ENCODE measurements around the gene METTL1. TPM values are rescaled to one million over a fixed set of nuclear protein-coding genes. Genes with fewer than 3 reads are reported as not detected.
A peak's percentile ranks its signal among the peaks of the same experiment; 100 is the strongest.
"Not testable (repeated sequence)": the region's sequence is repeated elsewhere in the genome, so short reads cannot be mapped to it uniquely, and the experiment has no call there.

Gene METTL1
- total RNA-seq, 2 experiments from 2014 or later: 13.4 to 17.2 TPM

DNA sequence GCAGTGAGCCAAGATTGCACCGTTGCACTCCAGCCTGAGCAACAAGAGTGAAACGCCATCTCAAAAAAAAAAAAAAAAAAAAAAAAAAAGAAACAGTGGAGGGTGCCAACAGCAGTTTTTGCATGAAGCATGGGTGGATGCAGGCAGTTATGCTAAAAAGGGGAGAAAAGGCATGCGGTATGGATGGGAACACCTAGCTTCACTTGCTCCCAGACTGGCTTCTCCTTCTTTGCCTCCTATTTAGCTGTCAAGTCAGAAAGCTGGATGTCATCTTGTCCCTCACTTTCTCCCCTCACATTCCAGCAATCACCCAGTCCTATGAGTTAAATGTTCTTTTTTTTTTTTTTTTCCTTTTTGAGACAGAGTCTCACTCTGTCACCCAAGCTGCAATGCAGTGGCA is 3.1 kb upstream of the METTL1 start:
- H3K27me3 Mint-ChIP-seq: no peaks in the 10 kb centered on the region
- no peaks in the 10 kb centered on the region for H3K9me3 Mint-ChIP-seq
- H3K4me1 Mint-ChIP-seq: peaks cover 30% of the 10 kb centered on the region
- H3K4me3 Mint-ChIP-seq: no peak overlapping the region
- POLR2A ChIA-PET: no interaction called here
- H3K36me3 Mint-ChIP-seq (ENCODE audit: low read depth): peaks cover 9% of the 10 kb centered on the region
- no peak for DNase-seq
- no peak overlapping the region for H3K27ac Mint-ChIP-seq
- CTCF ChIA-PET: interaction anchor here (0.6 to 1.3 kb wide), 4 partner anchors 8 to 153 kb away, joined by 3 to 6 read pairs (median 4); partner anchors contain the start of gene TSFM

DNA sequence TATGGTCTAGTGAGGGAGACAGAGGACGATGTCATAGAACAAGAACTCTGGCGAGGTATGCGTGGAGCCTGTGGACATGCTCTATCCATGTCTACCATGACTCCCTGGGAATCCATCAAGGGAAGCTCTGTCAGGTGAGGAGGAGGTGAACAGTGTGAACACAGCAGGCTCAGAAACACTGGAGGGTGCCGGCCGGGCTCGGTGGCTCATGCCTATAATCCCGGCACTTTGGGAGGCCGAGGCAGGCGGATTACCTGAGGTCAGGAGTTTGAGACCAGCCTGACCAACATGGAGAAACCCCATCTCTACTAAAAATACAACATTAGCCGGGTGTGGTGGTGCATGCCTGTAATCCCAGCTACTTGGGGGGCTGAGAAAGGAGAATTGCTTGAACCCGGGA is 2.7 kb upstream of the METTL1 start:
- CTCF ChIA-PET: interaction anchor here (0.6 to 1.3 kb wide), 5 partner anchors 8 to 153 kb away, joined by 3 to 6 read pairs (median 3); partner anchors contain the start of gene TSFM
- H3K9me3 Mint-ChIP-seq, H3K27ac Mint-ChIP-seq, H3K4me3 Mint-ChIP-seq, DNase-seq, H3K27me3 Mint-ChIP-seq, POLR2A ChIA-PET: not testable (repeated sequence)
- peaks cover 30% of the 10 kb centered on the region for H3K4me1 Mint-ChIP-seq
- peaks cover 12% of the 10 kb centered on the region for H3K36me3 Mint-ChIP-seq (ENCODE audit: low read depth)

DNA sequence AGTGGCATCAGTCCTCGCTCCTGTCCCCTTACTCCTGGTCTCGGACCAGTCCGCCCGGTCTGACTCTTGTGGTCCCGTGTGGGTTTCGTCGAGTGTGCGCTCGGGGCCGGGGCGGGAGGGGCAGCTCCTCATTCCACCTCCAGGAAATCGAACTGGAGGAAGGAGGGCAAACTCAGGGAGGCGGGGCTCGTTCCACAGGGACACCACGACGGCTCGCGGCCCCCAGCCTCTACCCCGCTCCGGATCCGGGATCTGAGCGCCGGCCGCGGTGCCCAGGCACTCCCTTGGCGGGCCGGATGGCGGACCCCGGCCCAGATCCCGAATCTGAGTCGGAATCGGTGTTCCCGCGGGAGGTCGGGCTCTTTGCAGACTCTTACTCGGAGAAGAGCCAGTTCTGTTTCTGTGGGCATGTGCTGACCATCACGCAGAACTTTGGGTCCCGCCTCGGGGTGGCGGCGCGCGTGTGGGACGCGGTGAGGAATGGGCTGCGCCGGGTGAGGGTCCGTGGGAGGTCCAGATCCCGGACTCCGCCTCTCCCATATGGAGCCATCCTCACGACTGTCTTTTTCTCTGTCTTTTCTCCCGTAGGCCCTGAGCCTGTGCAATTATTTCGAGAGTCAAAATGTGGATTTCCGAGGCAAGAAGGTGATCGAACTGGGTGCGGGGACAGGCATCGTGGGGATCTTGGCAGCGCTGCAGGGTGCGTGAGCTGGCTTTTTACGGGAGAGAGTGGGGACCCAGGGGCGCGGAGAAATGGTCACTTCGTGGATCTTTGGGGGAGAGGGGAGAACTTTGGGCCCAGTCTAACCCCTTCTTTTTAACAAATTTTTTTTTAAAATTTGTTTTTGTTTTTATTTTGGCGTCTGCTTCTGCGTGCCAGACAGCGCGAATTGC is 771 bp upstream of the METTL1 start, which contains the start of gene EEF1AKMT3:
EEF1AKMT3 (plus strand) TSS at position 186 of the 894 bp plus-strand sequence; CDS start at position 297, 111 bp downstream.
- Mint-ChIP-seq H3K4me3 (peak within 1 kb of the TSS; percentile 94), H3K27ac (peak within 1 kb of the TSS; percentile 97), H3K36me3 (ENCODE audit: low read depth) (peaks cover 18% of the 10 kb centered on the region), H3K27me3 (no peaks in the 10 kb centered on the region), H3K4me1 (peaks cover 28% of the 10 kb centered on the region), H3K9me3 (no peaks in the 10 kb centered on the region)
- POLR2A ChIA-PET: interaction anchor here (0.5 kb wide), 1 partner anchor 639 kb away, joined by 5 read pairs; no protein-coding TSS in a partner anchor
- peak; percentile 44 for DNase-seq
- CTCF ChIA-PET: interaction anchor here (0.6 to 1.5 kb wide), 5 partner anchors 8 to 221 kb away, joined by 3 to 8 read pairs (median 5); partner anchors contain the start of gene TSFM

DNA sequence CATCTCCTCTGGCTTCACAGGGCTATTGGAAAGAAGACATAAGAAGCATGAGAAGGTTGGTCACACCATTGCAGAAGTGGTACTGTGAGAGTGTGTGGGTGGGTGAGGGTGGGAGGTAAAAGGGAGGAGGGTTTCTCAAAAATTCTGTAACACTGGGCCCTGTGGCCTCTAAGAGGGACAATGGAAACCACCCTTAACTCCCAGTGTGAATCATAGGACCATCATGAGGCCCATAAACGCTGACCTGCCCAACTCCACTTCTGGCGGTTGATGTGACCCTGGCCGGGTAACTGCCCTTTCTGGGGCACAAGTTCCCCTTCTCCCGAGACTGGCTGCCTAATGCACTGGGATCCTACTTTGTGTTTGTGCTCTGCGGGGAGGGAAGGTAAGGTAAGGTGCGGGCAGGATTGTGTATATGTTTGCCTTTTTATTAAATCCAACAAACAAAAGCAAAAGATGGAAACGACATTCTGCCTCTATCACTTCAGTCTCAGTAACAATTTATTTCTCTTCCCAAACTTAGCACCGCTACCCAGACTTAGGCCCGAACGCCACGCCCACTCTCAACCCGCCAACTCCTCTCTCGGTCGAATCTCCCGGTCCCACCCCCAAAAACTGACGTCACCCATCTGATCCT is 551 bp downstream of the METTL1 start:
- H3K27ac Mint-ChIP-seq: peak overlapping the region; percentile 97
- peak; percentile 89 for DNase-seq

DNA sequence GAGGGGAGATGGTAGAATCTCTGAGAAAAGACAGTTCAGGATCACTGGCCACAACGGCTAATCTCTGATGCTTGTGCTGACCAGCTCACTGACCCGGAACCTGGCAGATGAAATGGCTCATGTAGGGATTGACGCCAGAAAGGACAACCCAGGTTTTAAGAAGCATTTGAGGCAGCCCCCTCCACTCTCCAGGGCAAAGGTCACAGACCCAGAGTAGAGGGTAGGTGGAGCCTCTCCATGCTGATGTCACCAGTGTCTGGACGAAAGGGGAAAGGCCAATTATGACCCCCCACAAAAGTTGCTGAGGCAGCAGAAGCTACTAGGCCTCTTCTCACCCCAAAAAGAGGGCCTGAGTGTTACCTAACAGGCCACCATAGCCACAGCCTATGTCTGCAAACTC is 1.2 kb downstream of the METTL1 start:
- ChIA-PET POLR2A (no interaction called here), CTCF (interaction anchor here (1.3 kb wide), 1 partner anchor 11 kb away, joined by 5 read pairs; no protein-coding TSS in a partner anchor)
- peak overlapping the region; percentile 94 for H3K4me3 Mint-ChIP-seq
- H3K9me3 Mint-ChIP-seq: no peaks in the 10 kb centered on the region
- H3K4me1 Mint-ChIP-seq: peaks cover 40% of the 10 kb centered on the region
- no peak overlapping the region for H3K27ac Mint-ChIP-seq
- H3K27me3 Mint-ChIP-seq: peaks cover 6% of the 10 kb centered on the region
- DNase-seq: no peak
- H3K36me3 Mint-ChIP-seq (ENCODE audit: low read depth): peaks cover 17% of the 10 kb centered on the region

More for the DNA sequence above, 551 bp downstream of the METTL1 start:
- CTCF ChIA-PET: interaction anchor here (0.9 to 1.5 kb wide), 5 partner anchors 9 to 15 kb away, joined by 5 to 8 read pairs (median 5); partner anchors contain the start of gene TSFM
- Mint-ChIP-seq H3K27me3 (peaks cover 3% of the 10 kb centered on the region), H3K36me3 (ENCODE audit: low read depth) (peaks cover 18% of the 10 kb centered on the region), H3K4me1 (peaks cover 34% of the 10 kb centered on the region), H3K4me3 (peak overlapping the region; percentile 94), H3K9me3 (no peaks in the 10 kb centered on the region)
- POLR2A ChIA-PET: no interaction called here

DNA sequence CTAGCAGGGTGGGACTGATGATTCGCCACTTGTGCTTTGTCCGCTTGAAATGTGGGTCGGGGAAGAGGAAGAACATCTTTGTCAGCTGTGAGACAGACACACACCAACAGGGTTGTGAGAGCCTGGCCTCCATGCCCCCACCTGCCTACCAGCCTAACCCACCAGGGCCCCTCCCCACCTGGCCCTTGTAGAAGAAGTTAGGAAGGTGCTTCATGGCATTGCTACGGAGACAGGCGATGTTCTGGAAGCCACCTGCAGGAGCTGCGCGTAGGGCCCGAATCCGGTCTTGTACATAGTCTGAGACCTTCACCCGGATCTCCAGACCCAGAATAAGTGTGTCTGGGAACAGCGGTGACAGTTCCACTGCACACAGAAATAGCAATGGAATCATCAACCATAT is 2.3 kb downstream of the METTL1 start:
- H3K27me3 Mint-ChIP-seq: peaks cover 11% of the 10 kb centered on the region
- H3K27ac Mint-ChIP-seq: no peak overlapping the region
- CTCF ChIA-PET: no interaction called here
- peaks cover 51% of the 10 kb centered on the region for H3K4me1 Mint-ChIP-seq
- H3K9me3 Mint-ChIP-seq: no peaks in the 10 kb centered on the region
- no peak overlapping the region for H3K4me3 Mint-ChIP-seq
- no peak for DNase-seq
- H3K36me3 Mint-ChIP-seq (ENCODE audit: low read depth): peaks cover 14% of the 10 kb centered on the region
- POLR2A ChIA-PET: no interaction called here

DNA sequence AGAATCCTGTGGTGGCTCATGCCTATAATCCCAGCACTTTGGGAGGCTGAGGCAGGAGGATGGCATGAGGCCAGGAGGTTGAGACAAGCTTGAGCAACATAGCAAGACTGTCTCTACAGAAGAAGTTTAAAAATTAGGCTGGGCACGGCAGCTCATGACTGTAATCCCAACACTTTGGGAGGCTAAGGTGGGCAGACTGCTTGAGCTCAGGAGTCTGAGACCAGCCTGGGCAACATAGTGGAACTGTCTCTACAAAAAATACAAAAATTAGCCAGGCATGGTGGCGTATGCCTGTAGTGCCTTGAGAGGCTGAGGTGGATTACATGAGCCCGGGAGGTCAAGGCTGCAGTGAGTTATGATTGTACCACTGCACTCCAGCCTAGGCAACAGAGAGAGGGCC is 4.0 kb downstream of the METTL1 start:
- no peak for DNase-seq
- Mint-ChIP-seq H3K27me3 (peaks cover 17% of the 10 kb centered on the region), H3K27ac (no peak overlapping the region), H3K9me3 (no peaks in the 10 kb centered on the region), H3K4me3 (no peak overlapping the region), H3K36me3 (ENCODE audit: low read depth) (peaks cover 17% of the 10 kb centered on the region), H3K4me1 (peaks cover 50% of the 10 kb centered on the region)
- ChIA-PET POLR2A (no interaction called here), CTCF (interaction anchor here (1.0 to 5.8 kb wide), 7 partner anchors 9 to 187 kb away, joined by 3 to 56 read pairs (median 4); partner anchors contain the start of genes MARCHF9 and TSFM)

DNA sequence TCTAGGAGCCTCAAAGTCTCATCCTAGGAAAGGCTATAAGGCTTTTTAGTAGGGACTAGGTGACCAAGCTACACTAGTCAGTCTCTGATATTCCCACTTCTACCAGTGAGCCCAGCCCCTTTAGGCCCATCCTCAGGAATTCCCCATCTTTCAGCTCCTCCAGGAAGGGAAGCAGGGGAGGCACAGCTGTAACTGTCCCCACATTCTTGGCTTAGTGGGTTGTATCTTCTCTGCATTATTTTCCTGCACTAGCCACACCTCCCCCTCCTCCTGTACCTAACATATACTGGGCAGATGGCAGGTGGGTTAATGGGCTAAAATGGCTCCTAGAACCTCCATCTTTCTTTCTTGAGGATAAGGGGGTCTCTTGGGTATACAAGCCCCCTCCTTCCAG is 4.6 kb downstream of the METTL1 start:
- POLR2A ChIA-PET: no interaction called here
- no peak for DNase-seq
- H3K27ac Mint-ChIP-seq: no peak overlapping the region
- peaks cover 49% of the 10 kb centered on the region for H3K4me1 Mint-ChIP-seq
- H3K36me3 Mint-ChIP-seq (ENCODE audit: low read depth): peaks cover 17% of the 10 kb centered on the region
- H3K27me3 Mint-ChIP-seq: peaks cover 17% of the 10 kb centered on the region
- no peak overlapping the region for H3K4me3 Mint-ChIP-seq
- CTCF ChIA-PET: interaction anchor here (1.0 to 5.8 kb wide), 7 partner anchors 8 to 187 kb away, joined by 3 to 56 read pairs (median 4); partner anchors contain the start of genes MARCHF9 and TSFM
- H3K9me3 Mint-ChIP-seq: no peaks in the 10 kb centered on the region

DNA sequence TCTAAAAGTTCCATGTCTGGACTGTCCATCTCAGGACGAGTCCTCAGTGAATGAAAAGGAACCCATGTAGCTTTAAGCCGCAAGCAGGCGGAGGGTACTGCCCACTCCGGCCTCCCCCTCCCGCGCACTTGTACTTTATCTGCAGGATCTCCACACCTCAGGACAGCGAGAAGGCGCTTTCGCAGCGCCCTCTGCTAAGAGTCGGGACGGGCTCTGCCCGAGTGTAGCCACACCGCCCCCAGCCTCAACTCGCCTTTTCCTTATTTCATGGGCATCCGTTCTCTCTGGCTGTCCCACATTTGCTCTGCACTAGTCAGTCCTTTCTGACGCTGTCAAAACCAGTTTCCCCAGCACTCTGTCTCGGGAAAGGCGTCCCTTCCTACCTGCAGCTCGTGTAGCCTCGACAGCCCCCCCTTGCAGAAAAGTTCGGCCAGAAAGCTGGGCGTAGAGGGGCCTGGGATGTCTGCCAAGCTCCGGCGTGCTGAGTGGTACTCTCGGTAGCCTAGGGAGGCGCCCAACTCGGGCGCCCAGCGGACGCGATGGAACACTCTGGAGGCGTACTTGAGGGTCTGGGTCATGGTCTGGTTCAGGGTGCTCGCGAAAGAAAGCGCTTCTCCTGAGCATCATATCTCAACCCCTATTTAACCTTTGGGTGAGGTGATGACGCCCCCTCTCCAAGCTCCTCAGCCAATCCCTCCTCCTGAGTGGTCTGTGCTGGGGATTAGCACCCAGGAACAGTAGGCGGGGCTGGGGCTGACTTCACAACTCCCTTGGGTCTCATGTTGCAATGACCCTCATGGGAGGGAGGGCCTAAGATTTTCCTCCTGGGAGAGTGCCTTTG is 5.2 kb downstream of the METTL1 start, which contains the start of gene CYP27B1:
CYP27B1 (minus strand) TSS at position 615 of the 841 bp plus-strand sequence; CDS start at position 578, 37 bp downstream.
- ChIA-PET POLR2A (no interaction called here), CTCF (interaction anchor here (0.6 to 5.8 kb wide), 10 partner anchors 7 to 308 kb away, joined by 3 to 56 read pairs (median 4); partner anchors contain the start of gene MARCHF9)
- Mint-ChIP-seq H3K36me3 (ENCODE audit: low read depth) (peaks cover 14% of the 10 kb centered on the region), H3K27me3 (peaks cover 17% of the 10 kb centered on the region), H3K9me3 (no peaks in the 10 kb centered on the region), H3K27ac (no peak within 1 kb of the TSS), H3K4me3 (peak within 1 kb of the TSS; percentile 77), H3K4me1 (peaks cover 46% of the 10 kb centered on the region)
- DNase-seq: no peak

DNA sequence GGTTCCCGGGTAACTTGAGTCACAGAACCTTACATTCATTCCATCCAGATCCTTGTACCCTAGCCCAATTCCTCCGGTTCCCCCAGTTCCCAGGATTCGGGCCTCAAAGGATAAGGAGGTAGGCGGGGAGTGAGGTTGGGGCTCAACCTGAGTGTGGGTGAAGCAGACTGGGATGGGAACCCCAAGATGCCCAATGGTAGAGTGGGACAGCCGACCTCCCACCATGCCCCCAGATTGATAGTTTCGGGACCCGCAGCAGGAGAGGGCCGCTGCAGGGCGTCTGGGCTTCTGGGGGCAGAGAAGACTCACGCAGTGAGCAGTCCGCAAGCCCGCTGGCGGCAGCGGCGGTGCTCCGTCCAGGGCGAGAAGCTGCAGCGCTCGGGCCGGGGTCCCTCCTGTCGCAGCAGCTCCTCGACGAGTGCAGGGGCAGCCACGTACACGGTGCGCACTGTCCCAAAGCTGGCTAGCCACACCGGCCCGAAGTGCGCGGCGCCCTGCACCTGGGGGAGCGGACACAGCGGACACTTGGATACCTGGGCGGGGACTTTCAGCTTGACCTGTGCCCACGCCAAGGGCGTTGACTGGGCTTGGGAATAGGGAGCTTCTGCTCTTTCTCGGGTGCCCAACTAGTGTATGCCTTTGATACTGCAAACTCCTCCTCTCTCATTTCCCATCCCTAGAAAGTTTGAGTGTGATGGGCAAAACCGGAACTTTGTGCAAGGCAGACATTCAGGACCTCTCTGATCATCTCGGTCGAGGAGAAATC is 6.0 kb downstream of the METTL1 start:
- ChIA-PET POLR2A (no interaction called here), CTCF (interaction anchor here (0.6 to 5.8 kb wide), 10 partner anchors 9 to 307 kb away, joined by 3 to 56 read pairs (median 3); partner anchors contain the start of genes MARCHF9 and TSFM)
- Mint-ChIP-seq H3K4me3 (peak overlapping the region; percentile 77), H3K9me3 (no peaks in the 10 kb centered on the region), H3K4me1 (peaks cover 39% of the 10 kb centered on the region), H3K36me3 (ENCODE audit: low read depth) (peaks cover 11% of the 10 kb centered on the region), H3K27me3 (peaks cover 17% of the 10 kb centered on the region), H3K27ac (no peak overlapping the region)
- no peak for DNase-seq

DNA sequence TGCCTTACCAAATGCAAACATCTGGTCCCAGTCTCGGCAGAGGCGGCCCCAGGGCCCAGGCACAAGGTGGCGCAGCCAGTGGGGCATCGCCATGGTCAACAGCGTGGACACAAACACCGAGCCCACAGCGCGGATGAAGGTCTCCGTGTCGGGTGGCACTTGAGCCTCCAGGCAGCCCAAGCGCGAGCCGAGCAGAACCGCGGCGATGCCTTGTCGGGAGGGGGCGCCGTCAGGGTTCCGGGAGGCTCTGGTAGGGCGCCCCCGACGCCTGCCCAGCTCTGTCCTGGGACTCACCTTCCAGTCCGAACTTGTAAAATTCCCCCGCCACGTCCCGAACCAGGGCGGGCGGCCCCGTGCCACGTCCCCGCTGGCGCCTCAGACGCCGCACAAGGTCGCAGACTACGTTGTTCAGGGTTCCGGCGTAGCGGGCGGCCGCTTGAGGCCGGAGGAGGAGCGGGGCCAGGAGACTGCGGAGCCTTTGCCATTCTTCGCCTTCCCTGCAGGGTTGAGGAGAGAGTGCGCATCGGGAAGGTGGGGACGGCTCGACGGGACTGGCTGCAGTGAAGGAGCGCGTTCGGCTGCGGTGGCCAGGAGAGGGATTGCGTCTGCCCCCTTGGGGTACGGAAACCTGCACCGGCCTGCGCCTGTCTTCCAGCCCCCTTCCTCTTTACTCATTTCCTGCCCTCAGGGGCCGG is 6.8 kb downstream of the METTL1 start:
- CTCF ChIA-PET: interaction anchor here (0.6 to 5.8 kb wide), 11 partner anchors 9 to 306 kb away, joined by 3 to 56 read pairs (median 3); partner anchors contain the start of genes CDK4, MARCHF9, TSFM and TSPAN31
- POLR2A ChIA-PET: no interaction called here
- Mint-ChIP-seq H3K27me3 (peaks cover 17% of the 10 kb centered on the region), H3K4me3 (peak overlapping the region; percentile 77), H3K36me3 (ENCODE audit: low read depth) (peaks cover 11% of the 10 kb centered on the region), H3K27ac (peak overlapping the region; percentile 65), H3K9me3 (no peaks in the 10 kb centered on the region), H3K4me1 (peaks cover 33% of the 10 kb centered on the region)
- peak; percentile 49 for DNase-seq

Data from activated CD4-positive, alpha-beta T cell treated with anti-CD3 and anti-CD28 coated beads, Interleukin-2, amount 10 ng/mL, durations not matched to agents 7 days and 5 days (primary cell).